HG02970 (cell line): ENCODE data around the gene TMEFF2.
"Not testable (repeated sequence)": the region's sequence is repeated elsewhere in the genome, so short reads cannot be mapped to it uniquely, and the experiment has no call there.

ENCODE experiments used
- ATAC-seq: cut with Tn5 transposase; IDR thresholded peaks from one replicate; pipeline ENCODE4 v1.9.1; 2021; ENCODE audit warnings: mild to moderate bottlenecking, moderate library complexity, moderate number of reproducible peaks; ENCODE audit not compliant: unreplicated experiment, low FRiP score

Gene TMEFF2

GRCh38 chr2:192137451-192137850 is 57.3 kb downstream of the TMEFF2 start:
- ATAC-seq: no peak

- not testable (repeated sequence) for ATAC-seq
Measured at GRCh38 chr2:192132604-192133003, 62.1 kb downstream of the TMEFF2 start.

GRCh38 chr2:192130312-192130711 is 64.4 kb downstream of the TMEFF2 start:
- ATAC-seq: not testable (repeated sequence)

- no peak for ATAC-seq
Measured at GRCh38 chr2:192128655-192129054, 66.1 kb downstream of the TMEFF2 start.

GRCh38 chr2:192127434-192127833 is 67.3 kb downstream of the TMEFF2 start:
- ATAC-seq: no peak

DNA sequence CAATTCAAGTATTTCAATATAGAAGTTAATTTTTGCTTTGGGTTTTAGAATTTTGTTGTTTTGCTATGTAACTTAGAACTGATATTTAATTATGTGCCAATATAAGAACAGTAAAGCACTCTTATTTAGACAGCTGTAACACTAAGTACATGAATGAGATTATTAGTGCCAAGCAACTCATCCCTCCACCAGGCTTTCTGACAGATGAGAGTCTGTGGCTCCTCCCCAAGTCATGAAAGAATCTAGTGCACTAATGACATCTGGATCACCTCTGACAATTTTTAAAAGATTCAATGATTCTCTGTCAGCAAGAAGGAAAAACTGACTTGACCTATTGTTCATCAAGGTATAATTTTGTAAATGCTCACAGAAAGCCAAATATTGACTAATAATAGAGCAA is 67.8 kb downstream of the TMEFF2 start:
- no peak for ATAC-seq

- ATAC-seq: no peak
Measured at GRCh38 chr2:192126426-192126825, 68.3 kb downstream of the TMEFF2 start.

DNA sequence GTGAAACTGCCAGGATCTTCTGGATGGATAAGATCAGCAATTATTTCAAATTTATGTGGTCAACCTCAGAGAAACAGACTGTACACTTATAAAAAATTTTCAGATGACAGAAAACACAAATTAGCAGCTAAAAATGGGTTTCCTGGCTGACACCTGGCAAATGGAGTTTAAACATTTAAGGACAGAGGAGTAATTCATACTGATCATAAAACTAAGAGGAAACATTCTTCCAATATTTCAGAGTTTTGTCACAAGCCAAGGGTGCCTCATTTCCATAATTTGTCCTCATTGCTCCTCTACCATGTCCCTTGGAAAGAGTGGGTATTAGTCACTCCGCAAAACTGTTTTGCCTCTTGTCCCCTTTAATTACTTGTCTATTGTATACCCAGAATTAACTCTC is 70.2 kb downstream of the TMEFF2 start:
- no peak for ATAC-seq

DNA sequence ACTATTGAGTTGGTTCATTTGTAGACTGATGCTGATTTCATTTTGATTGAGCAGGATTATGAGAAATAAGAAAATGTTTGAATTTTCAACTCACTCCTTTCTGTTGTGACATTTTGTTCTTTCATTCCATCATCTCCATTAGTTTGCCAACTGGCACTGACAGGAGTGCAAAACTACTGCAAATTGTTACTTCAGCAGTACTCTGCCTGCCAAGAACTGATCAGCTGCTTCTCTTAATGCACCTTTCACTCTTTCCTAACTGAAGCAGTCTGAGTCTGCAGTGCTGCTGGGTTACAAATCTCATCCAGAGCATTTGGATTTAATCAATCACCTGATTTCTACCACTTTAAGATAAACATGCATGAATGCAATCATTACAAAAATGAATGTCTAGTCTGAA is 70.9 kb downstream of the TMEFF2 start:
- ATAC-seq: no peak

DNA sequence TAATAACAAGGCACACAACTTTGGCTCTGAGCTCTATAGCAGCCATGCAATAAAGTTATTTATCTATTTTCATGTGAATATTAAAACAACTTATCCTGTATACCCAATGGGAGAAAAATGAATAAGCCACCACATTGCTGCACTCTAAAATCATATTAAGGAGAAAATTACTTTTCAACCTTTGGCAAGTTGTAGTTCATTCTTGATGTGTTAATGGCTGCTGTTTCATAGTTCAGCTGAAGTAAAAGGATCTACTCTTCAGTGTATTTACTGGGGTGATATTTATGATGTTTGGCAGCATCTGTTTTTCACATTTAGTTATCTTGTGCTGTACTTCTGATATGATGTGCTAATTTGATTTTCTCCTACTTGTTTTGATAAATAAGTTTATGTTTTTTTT is 71.8 kb downstream of the TMEFF2 start:
- ATAC-seq: no peak

GRCh38 chr2:192122141-192122540 is 72.6 kb downstream of the TMEFF2 start:
- ATAC-seq: no peak

DNA sequence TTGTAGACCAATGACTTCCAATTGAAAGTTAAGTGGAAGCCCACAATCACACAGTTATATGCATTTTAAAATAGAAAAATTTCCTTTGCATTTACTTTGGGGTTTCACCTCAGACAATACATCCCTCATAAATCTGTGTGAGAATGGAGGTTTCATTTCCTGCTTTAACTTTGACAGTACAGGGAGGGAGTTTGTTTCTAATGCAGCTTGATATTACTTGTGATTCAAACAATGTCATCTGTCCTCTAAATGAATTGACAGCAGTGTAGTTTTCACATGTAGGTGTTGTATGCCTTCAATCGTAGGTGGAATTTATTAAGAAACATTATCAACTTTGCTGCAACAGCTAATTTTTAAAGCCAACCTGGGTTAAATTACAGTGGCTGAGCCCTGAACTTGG is 75.2 kb downstream of the TMEFF2 start:
- ATAC-seq: no peak

GRCh38 chr2:192117705-192118104 is 77.0 kb downstream of the TMEFF2 start:
- ATAC-seq: no peak

- not testable (repeated sequence) for ATAC-seq
Measured at GRCh38 chr2:192111536-192111935, 83.2 kb downstream of the TMEFF2 start.

DNA sequence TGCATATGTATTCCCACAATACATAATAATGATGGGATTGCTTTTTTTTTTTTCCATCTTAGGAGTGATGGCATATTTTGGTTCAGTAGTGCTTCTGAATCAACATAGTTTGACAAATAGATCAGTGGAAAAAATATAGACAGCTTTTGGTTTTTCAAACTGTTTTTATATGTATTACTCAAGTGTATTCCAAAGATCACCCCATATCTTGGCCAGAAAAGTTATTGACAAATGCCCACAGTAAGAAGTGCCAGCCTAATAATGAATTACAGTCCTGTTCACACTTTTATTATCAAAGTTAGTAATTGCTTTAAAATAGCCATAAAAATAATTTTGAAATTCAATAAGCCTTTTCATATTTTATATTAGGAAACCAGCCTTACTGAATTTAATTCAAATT is 95.0 kb downstream of the TMEFF2 start:
- ATAC-seq: no peak

DNA sequence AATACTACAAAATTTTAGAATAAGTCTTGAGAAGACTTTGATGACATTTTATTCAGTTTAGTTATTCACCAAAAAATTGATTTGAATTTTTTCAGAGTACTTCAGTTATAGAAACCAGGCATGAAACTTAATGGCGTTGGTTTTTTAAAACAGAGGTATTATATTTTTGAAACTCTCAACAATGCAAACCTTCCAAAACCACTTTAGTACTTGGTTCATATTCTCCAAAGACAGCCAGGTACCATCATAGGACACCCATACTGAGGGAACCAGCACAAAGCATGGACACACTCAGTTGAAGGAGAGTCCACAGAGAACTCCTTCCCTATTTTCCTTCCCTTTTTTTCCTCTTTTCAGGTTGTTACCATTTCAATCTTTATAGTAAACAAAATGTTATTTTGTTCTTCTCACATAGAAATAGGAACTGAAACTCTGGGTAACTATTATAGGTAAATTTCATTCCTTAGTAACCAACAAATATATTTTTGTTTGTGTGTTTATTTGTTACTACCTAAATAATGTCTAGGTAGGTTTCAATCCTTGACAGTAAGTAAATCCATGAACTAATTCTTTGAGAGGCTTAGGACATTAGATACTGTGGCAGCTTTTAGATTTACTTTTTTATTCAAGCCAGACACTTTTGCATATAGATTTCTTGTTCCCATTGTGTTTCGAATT is 95.8 kb downstream of the TMEFF2 start:
- no peak for ATAC-seq

- ATAC-seq: no peak
Measured at GRCh38 chr2:192091476-192091875, 103.3 kb downstream of the TMEFF2 start.

- ATAC-seq: no peak
Measured at GRCh38 chr2:192090911-192091310, 103.8 kb downstream of the TMEFF2 start.

GRCh38 chr2:192087398-192087958 is 107.3 kb downstream of the TMEFF2 start:
- ATAC-seq: no peak

DNA sequence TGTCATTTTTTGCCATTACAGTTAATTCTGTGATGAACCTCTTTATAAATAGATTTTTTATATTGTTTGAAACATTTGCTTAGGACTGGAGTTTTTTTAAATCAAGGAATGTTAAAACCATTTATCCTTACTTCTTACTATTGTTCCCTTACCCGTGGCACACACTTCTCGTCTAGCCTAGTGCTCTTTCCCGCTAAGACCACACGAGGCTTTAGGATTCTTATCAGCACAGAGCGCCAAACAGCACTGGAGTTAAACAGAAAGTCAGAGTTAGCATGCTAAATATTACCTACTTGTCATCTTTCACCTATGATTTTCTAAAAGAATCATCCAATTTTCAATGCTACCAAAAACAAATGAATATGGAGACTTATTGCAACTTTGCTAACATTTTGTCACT is 112.6 kb downstream of the TMEFF2 start:
- no peak for ATAC-seq

DNA sequence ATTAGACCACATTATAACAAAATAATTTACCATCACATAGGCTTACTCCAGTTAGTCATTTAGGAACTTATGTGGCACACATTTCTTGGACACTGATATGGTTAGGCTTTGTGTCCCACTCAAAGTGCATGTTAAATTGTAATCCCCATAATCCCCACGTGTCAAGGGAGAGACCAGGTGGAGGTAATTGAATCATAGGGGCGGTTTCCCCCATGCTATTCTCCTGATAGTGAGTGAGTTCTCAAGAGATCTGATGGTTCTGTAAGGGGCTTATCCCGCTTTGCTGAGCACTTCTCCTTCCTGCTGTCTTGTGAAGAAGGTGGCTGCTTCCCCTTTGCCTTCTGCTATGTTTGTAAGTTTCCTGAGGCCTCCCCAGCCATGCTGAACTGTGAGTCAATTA is 114.6 kb downstream of the TMEFF2 start:
- not testable (repeated sequence) for ATAC-seq

DNA sequence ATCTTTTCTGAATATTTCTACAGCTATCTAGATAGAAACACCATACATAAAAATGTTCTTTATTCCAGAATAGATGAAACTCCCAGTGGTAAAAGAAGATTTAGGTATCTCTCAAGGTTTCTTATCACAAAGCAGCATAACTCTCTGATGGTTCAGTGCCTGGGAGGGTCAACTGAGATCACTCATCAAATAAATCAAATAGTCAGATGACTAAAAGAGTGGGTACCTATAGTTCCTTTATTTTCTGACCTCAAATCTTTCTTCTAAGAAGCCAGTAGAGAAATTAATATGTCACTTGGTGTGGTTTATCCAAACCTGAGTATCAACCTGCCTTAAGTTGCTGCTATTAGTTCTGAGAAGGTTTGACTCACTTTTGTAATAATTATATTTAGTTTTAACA is 120.9 kb downstream of the TMEFF2 start:
- no peak for ATAC-seq
